ENCODE data around the gene PELI2.

PELI2 gene

DNA sequence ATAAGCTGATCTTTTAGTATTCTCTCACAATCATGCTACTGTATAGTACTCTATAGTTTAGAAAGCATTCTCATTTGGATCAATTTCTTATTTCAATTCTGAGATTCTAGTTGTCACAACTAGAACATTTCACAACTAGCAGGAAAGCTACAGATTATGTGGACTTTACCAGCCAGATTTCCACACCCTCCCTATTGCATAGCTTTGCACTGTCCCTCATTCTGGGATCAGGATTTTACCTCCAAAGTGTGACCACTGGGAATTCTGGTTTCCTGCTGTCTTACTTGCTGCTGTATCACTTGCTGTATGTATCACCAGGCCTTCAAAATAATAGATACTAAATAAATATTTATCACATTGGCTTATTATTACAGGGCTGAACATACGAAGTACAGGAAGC lies 10.2 kb upstream of the PELI2 start:
- Histone ChIP-seq H3K27ac (ENCODE audit: low read depth, low read length, poor library complexity, severe bottlenecking) (no peak overlapping the region), H3K36me3 (ENCODE audit: insufficient read depth, low read length) (no peaks in the 10 kb centered on the region), H3K4me2 (ENCODE audit: low read length) (no peak overlapping the region), H3K9me2 (ENCODE audit: low read depth, low read length) (no peaks in the 10 kb centered on the region), H3K4me3 (ENCODE audit: low read depth, low read length, poor library complexity, severe bottlenecking) (no peak overlapping the region), H4K20me1 (ENCODE audit: insufficient read depth, low read length) (no peaks in the 10 kb centered on the region), H3F3A (ENCODE audit: insufficient read depth, low read length) (no peaks in the 10 kb centered on the region), H2AFZ (ENCODE audit: low read length) (no peak overlapping the region), H3K27me3 (ENCODE audit: insufficient read depth, low read length) (no peaks in the 10 kb centered on the region), H3K9me3 (ENCODE audit: low read length) (no peaks in the 10 kb centered on the region), H3K4me1 (ENCODE audit: insufficient read depth, low read length, severe bottlenecking) (no peaks in the 10 kb centered on the region), H3K9ac (ENCODE audit: low read length) (no peak overlapping the region), H3K79me2 (ENCODE audit: insufficient read depth, low read length) (no peaks in the 10 kb centered on the region)
- no peak for TF ChIP-seq EZH2 (IDR thresholded peaks at IDR 0.05; ENCODE audit: borderline replicate concordance, low read length)
- TF ChIP-seq, protein P1, sequence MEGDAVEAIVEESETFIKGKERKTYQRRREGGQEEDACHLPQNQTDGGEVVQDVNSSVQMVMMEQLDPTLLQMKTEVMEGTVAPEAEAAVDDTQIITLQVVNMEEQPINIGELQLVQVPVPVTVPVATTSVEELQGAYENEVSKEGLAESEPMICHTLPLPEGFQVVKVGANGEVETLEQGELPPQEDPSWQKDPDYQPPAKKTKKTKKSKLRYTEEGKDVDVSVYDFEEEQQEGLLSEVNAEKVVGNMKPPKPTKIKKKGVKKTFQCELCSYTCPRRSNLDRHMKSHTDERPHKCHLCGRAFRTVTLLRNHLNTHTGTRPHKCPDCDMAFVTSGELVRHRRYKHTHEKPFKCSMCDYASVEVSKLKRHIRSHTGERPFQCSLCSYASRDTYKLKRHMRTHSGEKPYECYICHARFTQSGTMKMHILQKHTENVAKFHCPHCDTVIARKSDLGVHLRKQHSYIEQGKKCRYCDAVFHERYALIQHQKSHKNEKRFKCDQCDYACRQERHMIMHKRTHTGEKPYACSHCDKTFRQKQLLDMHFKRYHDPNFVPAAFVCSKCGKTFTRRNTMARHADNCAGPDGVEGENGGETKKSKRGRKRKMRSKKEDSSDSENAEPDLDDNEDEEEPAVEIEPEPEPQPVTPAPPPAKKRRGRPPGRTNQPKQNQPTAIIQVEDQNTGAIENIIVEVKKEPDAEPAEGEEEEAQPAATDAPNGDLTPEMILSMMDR (IDR thresholded peaks at IDR 0.05; ENCODE audit: low read length): no peak

DNA sequence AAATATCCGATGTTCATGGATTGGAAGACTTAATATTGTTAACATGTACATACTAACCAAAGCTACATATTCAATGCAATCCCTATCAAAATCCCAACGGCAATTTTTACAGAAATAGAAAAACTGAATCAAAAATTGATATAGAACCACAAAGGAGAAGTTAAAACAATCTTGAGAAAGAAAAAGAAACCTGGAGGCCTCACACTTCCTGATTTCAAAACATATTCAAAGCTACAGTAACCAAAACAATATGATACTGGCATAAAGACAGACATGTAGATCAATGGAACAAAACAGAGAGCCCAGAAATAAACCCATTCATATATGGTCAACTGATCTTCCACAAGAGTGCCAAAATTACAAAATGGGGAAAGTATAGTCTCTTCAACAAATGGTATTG lies 5.4 kb upstream of the PELI2 start:
- no peak overlapping the region for H3K4me3 ChIP-seq (ENCODE audit: low read depth, low read length, poor library complexity, severe bottlenecking)
- no peaks in the 10 kb centered on the region for H4K20me1 ChIP-seq (ENCODE audit: insufficient read depth, low read length)
- H3K27me3 ChIP-seq (ENCODE audit: insufficient read depth, low read length): no peaks in the 10 kb centered on the region
- H3K9ac ChIP-seq (ENCODE audit: low read length): no peak overlapping the region
- no peaks in the 10 kb centered on the region for H3K9me3 ChIP-seq (ENCODE audit: low read length)
- H3K36me3 ChIP-seq (ENCODE audit: insufficient read depth, low read length): no peaks in the 10 kb centered on the region
- no peak overlapping the region for H3K4me2 ChIP-seq (ENCODE audit: low read length)
- H3F3A ChIP-seq (ENCODE audit: insufficient read depth, low read length): 0 out of 2 replicates have a peak, but pooled peaks cover 3% of the 10 kb centered on the region
- H3K4me1 ChIP-seq (ENCODE audit: insufficient read depth, low read length, severe bottlenecking): peaks cover 5% of the 10 kb centered on the region
- H3K79me2 ChIP-seq (ENCODE audit: insufficient read depth, low read length): no peaks in the 10 kb centered on the region
- no peak overlapping the region for H2AFZ ChIP-seq (ENCODE audit: low read length)
- no peak for TF ChIP-seq EZH2 (IDR thresholded peaks at IDR 0.05; ENCODE audit: borderline replicate concordance, low read length)
- TF ChIP-seq, protein P1 (IDR thresholded peaks at IDR 0.05; ENCODE audit: low read length): no peak
- no peaks in the 10 kb centered on the region for H3K9me2 ChIP-seq (ENCODE audit: low read depth, low read length)
- no peak overlapping the region for H3K27ac ChIP-seq (ENCODE audit: low read depth, low read length, poor library complexity, severe bottlenecking)

DNA sequence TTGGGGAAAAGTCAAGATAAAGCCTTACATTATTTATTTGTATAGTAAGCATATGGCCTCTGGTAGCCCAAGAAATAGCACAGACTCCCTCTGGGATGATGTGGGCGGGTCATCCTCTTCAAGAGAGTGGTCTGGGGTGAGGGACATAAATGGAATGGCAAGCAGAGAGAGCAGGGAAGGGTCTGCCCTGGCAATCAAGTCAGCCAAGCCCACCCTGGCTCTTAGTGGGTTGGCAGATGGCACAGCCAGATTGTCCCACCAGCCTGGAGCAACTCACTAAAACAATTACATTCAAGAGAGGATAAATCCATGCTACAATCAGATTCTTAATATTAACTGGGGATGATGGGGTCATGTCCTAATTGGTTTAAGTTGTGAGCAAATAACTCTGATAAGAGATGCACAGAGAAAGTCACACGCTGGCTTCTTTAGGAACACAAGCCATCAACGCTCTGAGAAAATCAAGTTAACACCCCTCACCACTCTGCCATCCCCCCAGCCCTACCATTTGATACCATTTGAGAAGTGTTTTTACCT lies 2.8 kb upstream of the PELI2 start:
- TF ChIP-seq, protein P1 (IDR thresholded peaks at IDR 0.05; ENCODE audit: low read length): no peak
- TF ChIP-seq EZH2 (IDR thresholded peaks at IDR 0.05; ENCODE audit: borderline replicate concordance, low read length): no peak
- H3K4me3 ChIP-seq (ENCODE audit: low read depth, low read length, poor library complexity, severe bottlenecking): no peak overlapping the region
- H3K79me2 ChIP-seq (ENCODE audit: insufficient read depth, low read length): no peaks in the 10 kb centered on the region
- no peaks in the 10 kb centered on the region for H3K9me3 ChIP-seq (ENCODE audit: low read length)
- peaks cover 19% of the 10 kb centered on the region for H3K4me1 ChIP-seq (ENCODE audit: insufficient read depth, low read length, severe bottlenecking)
- H3K36me3 ChIP-seq (ENCODE audit: insufficient read depth, low read length): no peaks in the 10 kb centered on the region
- H2AFZ ChIP-seq (ENCODE audit: low read length): no peak overlapping the region
- H3K27ac ChIP-seq (ENCODE audit: low read depth, low read length, poor library complexity, severe bottlenecking): no peak overlapping the region
- no peaks in the 10 kb centered on the region for H3K27me3 ChIP-seq (ENCODE audit: insufficient read depth, low read length)
- no peaks in the 10 kb centered on the region for H4K20me1 ChIP-seq (ENCODE audit: insufficient read depth, low read length)
- no peaks in the 10 kb centered on the region for H3K9me2 ChIP-seq (ENCODE audit: low read depth, low read length)
- H3K9ac ChIP-seq (ENCODE audit: low read length): no peak overlapping the region
- no peak overlapping the region for H3K4me2 ChIP-seq (ENCODE audit: low read length)
- H3F3A ChIP-seq (ENCODE audit: insufficient read depth, low read length): 0 out of 2 replicates have a peak, but pooled peaks cover 3% of the 10 kb centered on the region

All from OCI-LY1 (cell line).